Measurements from ENCODE around the gene APOD.
"Not testable (repeated sequence)": the region's sequence is repeated elsewhere in the genome, so short reads cannot be mapped to it uniquely, and the experiment has no call there.

DNA sequence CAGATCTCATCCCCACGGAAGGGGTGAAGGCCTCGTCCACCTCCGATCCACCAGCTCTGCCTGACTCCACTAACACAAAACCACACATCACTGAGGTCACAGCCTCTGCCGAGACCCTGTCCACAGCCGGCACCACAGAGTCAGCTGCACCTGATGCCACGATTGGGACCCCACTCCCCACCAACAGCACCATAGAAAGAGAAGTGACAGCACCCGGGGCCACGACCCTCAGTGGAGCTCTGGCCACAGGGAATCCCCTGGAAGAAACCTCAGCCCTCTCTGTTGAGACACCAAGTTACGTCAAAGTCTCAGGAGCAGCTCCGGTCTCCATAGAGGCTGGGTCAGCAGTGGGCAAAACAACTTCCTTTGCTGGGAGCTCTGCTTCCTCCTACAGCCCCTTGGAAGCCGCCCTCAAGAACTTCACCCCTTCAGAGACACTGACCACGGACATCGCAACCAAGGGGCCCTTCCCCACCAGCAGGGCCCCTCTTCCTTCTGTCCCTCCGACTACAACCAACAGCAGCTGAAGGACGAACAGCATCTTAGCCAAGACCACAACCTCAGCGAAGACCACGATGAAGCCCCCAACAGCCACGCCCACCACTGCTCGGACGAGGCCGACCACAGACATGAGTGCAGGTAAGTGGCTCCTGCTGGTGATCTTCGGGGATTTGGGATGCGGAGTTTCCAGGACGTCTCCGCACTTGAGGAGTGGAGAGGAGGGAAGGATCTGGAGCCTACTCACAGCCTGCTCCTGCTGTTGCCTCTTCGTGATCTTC lies 36.0 kb upstream of the APOD start:
- not testable (repeated sequence) for TF ChIP-seq POLR2A (IDR thresholded peaks at IDR 0.05)
- TF ChIP-seq, protein P1, sequence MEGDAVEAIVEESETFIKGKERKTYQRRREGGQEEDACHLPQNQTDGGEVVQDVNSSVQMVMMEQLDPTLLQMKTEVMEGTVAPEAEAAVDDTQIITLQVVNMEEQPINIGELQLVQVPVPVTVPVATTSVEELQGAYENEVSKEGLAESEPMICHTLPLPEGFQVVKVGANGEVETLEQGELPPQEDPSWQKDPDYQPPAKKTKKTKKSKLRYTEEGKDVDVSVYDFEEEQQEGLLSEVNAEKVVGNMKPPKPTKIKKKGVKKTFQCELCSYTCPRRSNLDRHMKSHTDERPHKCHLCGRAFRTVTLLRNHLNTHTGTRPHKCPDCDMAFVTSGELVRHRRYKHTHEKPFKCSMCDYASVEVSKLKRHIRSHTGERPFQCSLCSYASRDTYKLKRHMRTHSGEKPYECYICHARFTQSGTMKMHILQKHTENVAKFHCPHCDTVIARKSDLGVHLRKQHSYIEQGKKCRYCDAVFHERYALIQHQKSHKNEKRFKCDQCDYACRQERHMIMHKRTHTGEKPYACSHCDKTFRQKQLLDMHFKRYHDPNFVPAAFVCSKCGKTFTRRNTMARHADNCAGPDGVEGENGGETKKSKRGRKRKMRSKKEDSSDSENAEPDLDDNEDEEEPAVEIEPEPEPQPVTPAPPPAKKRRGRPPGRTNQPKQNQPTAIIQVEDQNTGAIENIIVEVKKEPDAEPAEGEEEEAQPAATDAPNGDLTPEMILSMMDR (IDR thresholded peaks at IDR 0.05): not testable (repeated sequence)
